Measurements from ENCODE around the gene HAPLN2.

- TF ChIP-seq CTCF (IDR thresholded peaks at IDR 0.05) (no peak; the same call in 1 of the 2 replicates), POLR2AphosphoS5 (IDR thresholded peaks at IDR 0.05; ENCODE audit: low read depth, low read length) (no peak), REST (IDR thresholded peaks at IDR 0.05; ENCODE audit: insufficient read depth in 1 of 2, low read depth in 2 of 2, low read length in 1 of 2) (no peak), TCF7L2 (IDR thresholded peaks at IDR 0.05; ENCODE audit: low read depth, low read length) (no peak)
Measured at GRCh38 chr1:156599811-156600210, 19.4 kb upstream of the HAPLN2 start.
